ENCODE measurements around the gene SOX8. TPM values are rescaled to one million over a fixed set of nuclear protein-coding genes. Genes with fewer than 3 reads are reported as not detected.
A peak's percentile ranks its signal among the peaks of the same experiment; 100 is the strongest.

SOX8 gene
- total and polyA plus RNA-seq, 2 donors from 2014 or later: 0.17 to 1.0 TPM

- intact Hi-C loops (cut with DNase I): no loop called here
- Histone ChIP-seq H3K9ac (ENCODE audit: low read length in 3 of 3) (no peak overlapping the region), H3K4me3 (ENCODE audit: low read length in 3 of 3) (no peak overlapping the region), H3K36me3 (ENCODE audit: control insufficient read depth in 2 of 3, insufficient read depth in 3 of 3, low read length in 3 of 3) (no peaks in the 10 kb centered on the region), H3K4me1 (ENCODE audit: control insufficient read depth in 2 of 3, insufficient read depth in 2 of 3, low read depth in 1 of 3, low read length in 3 of 3) (peaks cover 0 to 11% (median 8%) of the 10 kb centered on the region in 3 donors), H3K9me3 (ENCODE audit: control insufficient read depth in 2 of 3, insufficient read depth in 1 of 3, low read length in 3 of 3) (no peaks in the 10 kb centered on the region), H3K27ac (ENCODE audit: low read depth in 2 of 2, low read length in 2 of 2) (no peak overlapping the region), H3K27me3 (ENCODE audit: control insufficient read depth, insufficient read depth, low read length) (no peaks in the 10 kb centered on the region)
- no peak for FAIRE-seq
- DNase-seq: no peak
- TF ChIP-seq CTCF (IDR thresholded peaks at IDR 0.05; ENCODE audit: borderline replicate concordance, extremely low read depth, insufficient read depth): no peak
Observed at GRCh38 chr16:967546-968295, 13.8 kb upstream of the SOX8 start.

DNA sequence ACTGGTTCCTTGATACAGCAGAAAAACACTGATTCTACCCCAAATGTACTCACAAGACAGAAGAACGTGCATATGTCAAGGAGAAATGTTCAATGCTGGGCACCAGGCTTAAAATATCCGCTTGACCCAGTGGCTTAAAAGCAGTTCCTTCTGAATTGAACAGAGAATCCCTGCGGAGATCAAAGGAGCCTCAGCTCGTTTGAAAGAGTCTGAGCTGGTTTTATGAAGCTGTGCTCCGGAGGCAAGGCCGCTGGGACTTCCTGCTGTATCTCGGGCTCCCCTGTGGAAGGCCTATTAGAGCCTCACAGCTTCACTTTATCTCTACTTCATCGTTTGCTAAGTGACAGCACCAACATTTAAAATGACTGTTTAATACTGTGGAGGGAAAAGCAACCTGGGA is 12.9 kb upstream of the SOX8 start:
- H3K9me3 ChIP-seq (ENCODE audit: control insufficient read depth in 2 of 3, insufficient read depth in 1 of 3, low read length in 3 of 3): no peaks in the 10 kb centered on the region
- TF ChIP-seq CTCF (IDR thresholded peaks at IDR 0.05; ENCODE audit: borderline replicate concordance, extremely low read depth, insufficient read depth): no peak
- H3K4me1 ChIP-seq (ENCODE audit: control insufficient read depth in 2 of 3, insufficient read depth in 2 of 3, low read depth in 1 of 3, low read length in 3 of 3): peaks cover 0 to 11% (median 8%) of the 10 kb centered on the region in 3 donors
- DNase-seq: no peak
- H3K9ac ChIP-seq (ENCODE audit: low read length in 3 of 3): no peak overlapping the region
- FAIRE-seq: no peak
- H3K27ac ChIP-seq (ENCODE audit: low read depth in 2 of 2, low read length in 2 of 2): no peak overlapping the region
- H3K36me3 ChIP-seq (ENCODE audit: control insufficient read depth in 2 of 3, insufficient read depth in 3 of 3, low read length in 3 of 3): no peaks in the 10 kb centered on the region
- H3K4me3 ChIP-seq (ENCODE audit: low read length in 3 of 3): no peak overlapping the region
- intact Hi-C loops (cut with DNase I): no loop called here
- H3K27me3 ChIP-seq (ENCODE audit: control insufficient read depth, insufficient read depth, low read length): no peaks in the 10 kb centered on the region

GRCh38 chr16:969508-970385 is 11.8 kb upstream of the SOX8 start:
- no peak for FAIRE-seq
- no peak overlapping the region for H3K27ac ChIP-seq (ENCODE audit: low read depth in 2 of 2, low read length in 2 of 2)
- no peaks in the 10 kb centered on the region for H3K27me3 ChIP-seq (ENCODE audit: control insufficient read depth, insufficient read depth, low read length)
- peak overlapping the region in 1 of 3 donors; percentile 58 for H3K9ac ChIP-seq (ENCODE audit: low read length in 3 of 3)
- TF ChIP-seq CTCF (IDR thresholded peaks at IDR 0.05; ENCODE audit: borderline replicate concordance, extremely low read depth, insufficient read depth): no peak
- H3K36me3 ChIP-seq (ENCODE audit: control insufficient read depth in 2 of 3, insufficient read depth in 3 of 3, low read length in 3 of 3): no peaks in the 10 kb centered on the region
- peak overlapping the region in 2 of 3 donors; percentile 62 to 74 for H3K4me3 ChIP-seq (ENCODE audit: low read length in 3 of 3)
- intact Hi-C loops (cut with DNase I): no loop called here
- no peaks in the 10 kb centered on the region for H3K9me3 ChIP-seq (ENCODE audit: control insufficient read depth in 2 of 3, insufficient read depth in 1 of 3, low read length in 3 of 3)
- peak in 3 of 5 donors; percentile 62 to 81 (median 79) for DNase-seq
- peaks cover 0 to 11% (median 8%) of the 10 kb centered on the region in 3 donors for H3K4me1 ChIP-seq (ENCODE audit: control insufficient read depth in 2 of 3, insufficient read depth in 2 of 3, low read depth in 1 of 3, low read length in 3 of 3)
